Motor neuron (in vitro differentiated cells): ENCODE results near the gene TATDN2. TPM values are rescaled to one million over a fixed set of nuclear protein-coding genes. Genes with fewer than 3 reads are reported as not detected.

Source experiments
- ATAC-seq, 8 experiments: fragments of 200-7000 bp; cut with Tn5 transposase; replicated peaks in 6 of 8; 2 replicates each; pipeline ENCODE4 v1.8.0; 2021; ENCODE audit warnings: mild to moderate bottlenecking in 8 of 8, moderate library complexity in 8 of 8
- H3K27ac ChIP-seq, 2 donors: fragments of 250-450 bp; sonication (Bioruptor Pico); 2 replicates each; pipeline ENCODE4 v1.9.0; 2021; ENCODE audit warnings: antibody characterized with exemption in 2 of 2, mild to moderate bottlenecking in 2 of 2, moderate library complexity in 1 of 2
- H3K4me1 ChIP-seq, 2 donors: fragments of 250-450 bp; sonication (Bioruptor Pico); replicated peaks in 1 of 2; 2 replicates each; pipeline ENCODE4 v1.6.1; 2021; ENCODE audit warnings: antibody characterized with exemption in 2 of 2, mild to moderate bottlenecking in 2 of 2, moderate library complexity in 1 of 2
- H3K4me3 ChIP-seq, 5 donors: fragments of 250-450 bp; sonication (Bioruptor Pico); 2 replicates each; pipeline ENCODE4 v1.9.0; 2021; ENCODE audit warnings: antibody characterized with exemption in 5 of 5, mild to moderate bottlenecking in 5 of 5, moderate library complexity in 4 of 5
- WGBS, 10 experiments: fragments of 450-650 bp; shearing (Covaris generic); methylation state at CpG; one replicate each; pipeline ENCODE4 v1.0.0; 2022; 5-methylcytosine and 5-hydroxymethylcytosine counted together
- in situ Hi-C, 9 experiments: fragments of 400-800 bp; cut with MboI; loops; one replicate each; pipeline ENCODE4 v1.15.0; 2021; ENCODE audit warnings: low sequenced_read_pairs in 9 of 9, low pct_unique_long_range_greater_than_20kb in 2 of 9; ENCODE audit not compliant: unreplicated experiment in 9 of 9
- total RNA-seq, 8 experiments: library from RNA; unstranded; fragments of 300-600 nt; gene quantifications; 2 replicates each; pipeline versions ENCODE4 v1.2.3 to v1.2.4, GENCODE V29; 2022

Gene TATDN2
- total RNA-seq, 8 experiments from 2014 or later, result 14.9 to 37.0 (median 21.9) TPM

DNA sequence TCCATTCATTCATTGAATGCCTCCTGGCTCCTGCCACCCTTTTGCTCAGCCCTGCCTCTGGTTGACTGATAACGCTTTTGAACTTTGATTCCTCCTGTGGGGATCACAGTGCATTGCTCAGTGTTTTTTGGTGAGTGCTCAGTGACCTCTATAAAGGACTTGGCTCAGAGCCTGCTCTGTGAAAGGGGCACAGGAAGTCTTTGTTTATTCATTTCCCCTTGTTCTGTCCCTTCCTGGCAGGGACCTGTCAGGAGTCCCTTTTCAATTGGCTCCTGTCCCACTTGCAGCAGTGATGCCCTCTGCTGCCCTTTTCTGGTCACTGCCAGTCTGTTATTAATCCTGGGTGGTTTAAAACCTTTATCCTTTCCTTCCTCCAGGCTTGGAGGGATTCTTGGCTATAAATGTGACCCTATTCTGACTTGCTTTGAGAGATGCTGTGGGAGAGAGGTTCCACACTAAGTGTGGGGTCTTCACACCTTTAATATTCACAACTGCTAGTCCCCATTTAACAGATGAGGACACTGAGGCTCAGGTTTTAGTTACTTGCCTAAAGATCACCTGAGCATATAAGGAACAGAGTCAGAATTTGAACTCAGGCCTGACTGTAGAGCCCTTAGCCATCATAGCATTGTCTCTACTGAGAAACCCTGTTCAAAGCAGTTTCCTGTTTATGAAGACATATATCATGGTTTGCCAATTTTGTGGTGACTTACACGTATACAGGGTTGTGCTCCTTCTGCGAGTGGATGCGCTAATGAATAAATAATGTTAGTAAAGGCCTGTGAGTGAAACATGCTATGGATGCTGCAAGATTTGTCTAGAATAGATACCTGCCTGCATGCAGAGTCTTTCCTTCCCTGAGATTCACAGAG, 23.2 kb upstream of the TATDN2 start:
- peak; percentile 18 to 92 (median 68) for ATAC-seq
- peaks cover 0 to 2% of the 10 kb centered on the region in 2 donors for H3K4me1 ChIP-seq
- H3K27ac ChIP-seq, result no peak overlapping the region
- no peak overlapping the region for H3K4me3 ChIP-seq
- 20 to 100% (median 92%) methylated on average over 1 to 3 of the region's 4 CpGs; no CpG with 5 or more reads in 2 of the 10 experiments for WGBS, 10 experiments
- in situ Hi-C loops, result no loop called here

DNA sequence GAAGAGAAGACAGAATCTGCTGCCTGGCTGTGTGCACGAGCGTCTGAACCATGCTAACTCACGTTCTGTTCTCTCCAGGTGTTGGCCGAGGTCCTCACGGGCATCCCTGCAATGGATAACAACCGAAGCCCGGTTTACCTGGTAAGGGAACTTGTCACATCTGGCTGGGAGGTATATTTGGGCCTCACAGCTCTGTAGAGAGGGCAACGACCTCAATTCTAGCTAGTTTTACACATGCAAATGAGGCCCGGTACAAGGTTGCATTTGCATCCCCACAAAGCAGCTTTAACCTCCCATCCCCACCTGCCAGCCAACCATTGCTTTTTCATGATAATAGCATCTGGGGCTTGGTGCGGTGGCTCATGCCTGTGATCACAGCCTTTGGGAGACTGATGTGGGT, 22.0 kb upstream of the TATDN2 start:
- no peak overlapping the region for H3K27ac ChIP-seq

DNA sequence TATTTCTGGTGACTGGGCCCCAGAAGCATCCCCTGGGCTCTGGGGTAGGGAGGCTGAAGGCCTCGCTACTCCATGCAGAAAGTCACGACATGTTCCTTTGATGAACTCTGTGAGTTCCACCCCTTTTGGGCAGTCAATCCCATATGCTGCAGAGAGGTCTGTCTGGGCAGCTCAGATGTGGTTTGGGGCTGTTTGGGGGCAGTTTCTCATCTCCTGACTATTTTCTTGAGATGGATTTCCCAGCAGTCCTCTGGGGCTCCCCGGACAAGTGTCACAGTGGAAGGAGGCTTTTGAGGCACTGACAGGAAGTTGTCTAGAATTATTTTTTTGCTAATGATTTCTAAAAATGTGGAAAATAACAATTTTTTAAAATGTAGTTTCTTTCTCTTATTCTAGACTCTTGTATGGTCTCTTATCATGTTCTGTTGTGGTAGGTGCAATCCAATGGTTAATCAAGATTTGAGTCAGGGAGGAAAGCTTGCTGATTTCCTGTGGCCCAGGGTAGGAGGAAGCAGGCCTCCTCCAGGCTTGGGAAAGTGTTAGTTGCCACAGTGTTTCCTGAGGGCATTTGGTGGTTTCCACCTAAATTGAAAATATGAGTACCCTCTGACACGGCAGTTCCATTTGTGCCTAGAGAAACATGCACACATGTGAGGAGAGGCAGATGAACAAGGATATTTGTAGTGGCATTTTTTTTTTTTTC, 19.9 kb upstream of the TATDN2 start:
- ATAC-seq, result no peak
- no peak overlapping the region for H3K27ac ChIP-seq
- 50 to 100% (median 91%) methylated on average over 1 to 4 of the region's 4 CpGs; no CpG with 5 or more reads in 2 of the 10 experiments for WGBS, 10 experiments
- H3K4me3 ChIP-seq, result no peak overlapping the region
- in situ Hi-C loops, result no loop called here
- peaks cover 0 to 2% of the 10 kb centered on the region in 2 donors for H3K4me1 ChIP-seq

More for the DNA sequence above, 22.0 kb upstream of the TATDN2 start:
- in situ Hi-C loops, result no loop called here
- 0 to 73% (median 21%) methylated on average over 1 to 7 of the region's 10 CpGs; no CpG with 5 or more reads in 4 of the 10 experiments for WGBS, 10 experiments
- H3K4me3 ChIP-seq, result no peak overlapping the region
- no peak for ATAC-seq
- peaks cover 0 to 2% of the 10 kb centered on the region in 2 donors for H3K4me1 ChIP-seq

DNA sequence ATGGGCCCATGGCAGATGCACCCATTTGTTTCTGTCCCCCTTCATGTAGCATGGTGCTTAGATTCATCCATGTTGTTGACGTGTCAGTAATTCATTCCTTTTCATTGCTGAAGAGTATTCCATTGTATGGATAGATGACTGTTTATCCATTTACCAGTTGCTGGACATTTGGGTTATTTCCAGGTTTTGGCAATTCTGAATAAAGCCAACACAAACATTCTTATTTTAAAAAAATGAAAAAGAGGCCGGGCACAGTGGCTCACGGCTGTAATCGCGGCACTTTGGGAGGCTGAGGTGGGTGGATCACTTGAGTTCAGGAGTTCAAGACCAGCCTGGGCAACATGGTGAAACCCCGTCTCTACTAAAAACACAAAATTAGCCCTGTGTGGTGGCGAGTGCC, 18.7 kb upstream of the TATDN2 start:
- 33 to 100% (median 88%) methylated on average over 1 to 5 of the region's 7 CpGs; no CpG with 5 or more reads in 1 of the 10 experiments for WGBS, 10 experiments
- no peak for ATAC-seq
- H3K27ac ChIP-seq, result no peak overlapping the region
- peaks cover 0 to 2% of the 10 kb centered on the region in 2 donors for H3K4me1 ChIP-seq
- no peak overlapping the region for H3K4me3 ChIP-seq
- in situ Hi-C loops, result no loop called here

DNA sequence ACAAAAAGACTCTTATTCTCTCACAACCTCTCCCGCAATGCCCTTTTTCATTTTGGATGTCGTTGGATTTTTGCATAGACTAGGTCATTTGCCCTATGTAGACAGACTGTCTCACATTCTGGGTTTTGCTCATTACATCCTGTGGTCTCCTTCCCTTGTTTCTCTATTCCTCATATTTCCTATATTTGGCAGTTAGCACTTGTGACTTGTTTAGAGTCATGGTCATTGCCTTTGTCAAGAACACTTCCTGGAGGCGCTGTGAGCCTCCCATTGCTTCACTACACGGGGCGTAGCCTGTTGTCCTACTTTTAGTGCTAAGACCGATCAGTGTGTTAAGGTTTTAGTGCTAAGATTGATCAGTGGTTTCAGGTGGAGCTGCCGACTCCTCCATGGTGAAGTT, 16.1 kb upstream of the TATDN2 start:
- ATAC-seq, result no peak
- in situ Hi-C loops, result no loop called here

DNA sequence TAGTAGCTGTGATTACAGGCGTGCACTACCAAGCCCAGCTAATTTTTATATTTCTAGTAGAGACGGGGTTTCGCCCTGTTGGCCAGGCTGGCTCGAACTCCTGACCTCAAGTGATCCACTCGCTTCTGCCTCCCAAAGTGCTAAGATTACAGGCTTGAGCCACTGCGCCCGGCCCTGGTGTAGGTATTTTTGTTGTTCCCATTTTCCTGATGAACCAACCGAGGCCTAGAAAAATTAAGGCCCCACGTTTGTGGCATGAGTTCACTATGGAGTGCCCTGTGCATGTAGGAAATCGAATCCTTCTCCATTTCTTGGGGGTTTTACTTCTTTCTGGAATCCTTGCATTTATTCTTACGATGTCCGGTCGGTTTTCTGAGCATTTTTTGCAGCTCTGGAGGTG, 14.3 kb upstream of the TATDN2 start:
- in situ Hi-C loops, result no loop called here
- Histone ChIP-seq H3K4me1 (no peaks in the 10 kb centered on the region), H3K4me3 (no peak overlapping the region), H3K27ac (no peak overlapping the region)
- ATAC-seq, result no peak
- 76 to 100% (median 93%) methylated on average over 6 to 8 of the region's 13 CpGs; no CpG with 5 or more reads in 6 of the 10 experiments for WGBS, 10 experiments

More for the DNA sequence above, 16.1 kb upstream of the TATDN2 start:
- WGBS, 10 experiments, result 77 to 100% (median 89%) methylated on average over 1 to 6 of the region's 7 CpGs; no CpG with 5 or more reads in 1 of the 10 experiments
- H3K4me1 ChIP-seq, result no peaks in the 10 kb centered on the region
- H3K4me3 ChIP-seq, result no peak overlapping the region
- H3K27ac ChIP-seq, result no peak overlapping the region

DNA sequence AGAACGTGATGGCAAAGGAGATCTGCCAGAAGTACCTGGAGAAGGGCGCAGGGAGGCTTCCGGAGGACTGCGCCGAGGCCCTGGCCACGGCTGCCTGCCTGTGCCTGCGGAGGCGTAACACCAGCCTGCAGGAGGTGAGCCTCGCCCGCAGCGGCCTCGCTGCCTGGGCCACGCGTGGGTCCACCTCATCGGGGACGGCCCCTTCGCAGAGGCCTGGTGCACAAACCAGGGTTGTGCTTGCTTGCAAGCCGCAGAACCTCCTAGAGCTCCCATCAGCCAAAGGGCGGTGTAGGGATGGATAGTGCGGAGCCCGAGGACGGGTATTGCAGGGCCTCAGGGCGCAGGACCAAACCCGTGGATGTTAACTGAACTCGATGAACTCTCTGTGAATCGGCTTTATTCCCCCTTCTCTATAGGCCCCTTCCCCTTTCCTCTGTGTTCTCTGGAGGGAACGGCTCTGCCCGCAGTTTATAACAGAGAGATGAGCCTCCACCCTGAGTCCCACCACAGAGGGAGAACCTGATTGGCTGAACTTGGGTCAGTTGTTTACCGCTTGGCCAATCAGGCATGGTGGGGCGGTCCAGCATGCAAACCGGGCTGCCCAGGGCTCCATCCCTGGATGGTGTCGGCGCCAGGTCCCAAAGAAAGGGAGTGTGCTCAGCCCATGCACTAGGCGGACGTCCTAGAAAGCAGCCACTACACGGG, 13.6 kb upstream of the TATDN2 start:
- Histone ChIP-seq H3K4me1 (no peaks in the 10 kb centered on the region), H3K27ac (no peak overlapping the region), H3K4me3 (no peak overlapping the region)
- whole genome bisulfite sequencing, 10 experiments, result 64 to 86% (median 83%) methylated on average over 5 to 21 of the region's 36 CpGs; no CpG with 5 or more reads in 3 of the 10 experiments
- peak in 3 of 8 experiments; percentile 24 to 77 (median 41) for ATAC-seq
- in situ Hi-C loops, result no loop called here

DNA sequence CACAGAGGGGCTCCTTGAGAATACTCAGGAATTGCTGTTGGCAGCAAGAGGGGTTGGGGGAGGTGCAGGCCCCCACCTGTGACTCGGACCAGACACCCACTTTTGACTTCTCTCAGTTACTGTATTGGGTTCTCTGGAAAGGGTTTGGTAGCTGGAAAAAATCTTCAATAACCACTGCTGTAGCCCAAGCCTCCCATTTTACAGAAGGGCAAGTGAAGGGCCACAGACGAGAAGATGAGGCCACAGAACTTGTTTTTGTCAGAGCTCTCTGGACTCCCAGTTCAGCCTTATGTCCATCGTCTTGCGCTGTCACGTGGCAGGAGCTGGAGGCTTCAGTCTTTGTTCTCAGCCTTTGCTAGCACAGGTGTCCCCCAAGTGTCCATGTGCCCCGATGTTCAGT, 12.7 kb upstream of the TATDN2 start:
- Histone ChIP-seq H3K4me1 (no peaks in the 10 kb centered on the region), H3K4me3 (no peak overlapping the region), H3K27ac (no peak overlapping the region)
- WGBS, 10 experiments, result 30 to 100% (median 92%) methylated on average over 1 to 4 of the region's 6 CpGs; no CpG with 5 or more reads in 3 of the 10 experiments
- in situ Hi-C loops, result no loop called here
- no peak for ATAC-seq

DNA sequence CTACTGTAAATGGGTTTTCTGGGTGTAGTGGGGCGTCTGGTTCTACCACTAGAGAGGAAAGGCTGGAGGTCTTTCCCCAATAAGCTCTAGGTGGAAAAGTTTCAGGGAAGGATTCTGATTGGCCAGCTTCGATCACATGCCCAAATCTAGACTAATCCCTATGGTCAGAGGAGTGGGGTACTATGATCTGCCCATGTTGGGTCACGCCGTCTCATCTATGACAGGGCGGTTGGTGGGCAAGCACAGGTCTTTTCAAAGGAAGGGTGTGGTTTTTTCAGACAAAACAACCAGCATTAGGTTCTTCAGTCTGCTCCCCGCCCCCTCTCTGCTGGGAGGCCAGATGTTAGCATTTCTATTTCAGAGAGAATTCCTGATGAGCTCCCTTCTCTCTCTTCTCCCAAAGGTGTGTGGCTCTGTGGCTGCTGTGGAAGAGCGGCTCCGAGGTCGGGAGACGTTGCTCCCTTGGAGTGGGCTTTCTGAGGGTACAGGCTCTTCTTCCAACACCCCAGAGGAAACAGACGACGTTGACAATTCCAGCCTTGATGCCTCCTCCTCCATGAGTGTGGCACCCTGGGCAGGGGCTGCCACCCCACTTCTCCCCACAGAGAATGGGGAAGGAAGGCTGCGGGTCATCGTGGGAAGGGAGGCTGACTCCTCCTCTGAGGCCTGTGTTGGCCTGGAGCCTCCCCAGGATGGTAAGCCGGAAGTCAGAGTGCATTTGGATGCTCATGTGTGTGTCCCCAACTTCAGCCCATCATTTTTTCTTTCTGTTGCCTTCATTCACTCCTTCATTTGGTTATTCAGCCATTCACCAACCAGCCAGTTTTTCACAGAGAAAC, 9.7 kb upstream of the TATDN2 start:
- no peak overlapping the region for H3K27ac ChIP-seq
- H3K4me3 ChIP-seq, result no peak overlapping the region
- no peaks in the 10 kb centered on the region for H3K4me1 ChIP-seq
- ATAC-seq, result peak in 1 of 8 experiments; percentile 57
- in situ Hi-C loops, result no loop called here
- 71 to 100% (median 80%) methylated on average over 1 to 8 of the region's 15 CpGs; no CpG with 5 or more reads in 3 of the 10 experiments for WGBS, 10 experiments

DNA sequence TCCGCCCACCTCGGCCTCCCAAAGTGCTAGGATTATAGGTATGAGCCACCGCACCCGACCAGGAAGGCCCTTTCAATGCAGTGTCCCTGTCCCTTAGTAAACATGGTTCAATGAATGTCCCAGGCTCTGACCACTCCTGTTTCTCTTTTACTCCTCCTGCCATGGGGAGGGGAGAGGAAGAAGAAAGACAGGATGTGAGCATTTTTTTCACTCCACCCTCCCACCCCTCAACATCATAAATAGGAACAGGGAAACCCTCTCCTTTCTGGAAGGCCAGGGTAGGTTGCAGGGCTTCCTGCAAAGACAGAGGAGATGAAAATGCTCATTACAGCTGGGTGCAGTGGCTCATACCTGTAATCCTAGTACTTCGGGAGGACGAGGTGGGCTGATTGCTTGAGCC, 7.5 kb upstream of the TATDN2 start:
- no peak for ATAC-seq
- Histone ChIP-seq H3K4me3 (no peak overlapping the region), H3K4me1 (no peaks in the 10 kb centered on the region), H3K27ac (no peak overlapping the region)
- in situ Hi-C loops, result no loop called here
- WGBS, 10 experiments, result 90 to 100% (median 91%) methylated on average over 2 to 4 of the region's 6 CpGs; no CpG with 5 or more reads in 7 of the 10 experiments

DNA sequence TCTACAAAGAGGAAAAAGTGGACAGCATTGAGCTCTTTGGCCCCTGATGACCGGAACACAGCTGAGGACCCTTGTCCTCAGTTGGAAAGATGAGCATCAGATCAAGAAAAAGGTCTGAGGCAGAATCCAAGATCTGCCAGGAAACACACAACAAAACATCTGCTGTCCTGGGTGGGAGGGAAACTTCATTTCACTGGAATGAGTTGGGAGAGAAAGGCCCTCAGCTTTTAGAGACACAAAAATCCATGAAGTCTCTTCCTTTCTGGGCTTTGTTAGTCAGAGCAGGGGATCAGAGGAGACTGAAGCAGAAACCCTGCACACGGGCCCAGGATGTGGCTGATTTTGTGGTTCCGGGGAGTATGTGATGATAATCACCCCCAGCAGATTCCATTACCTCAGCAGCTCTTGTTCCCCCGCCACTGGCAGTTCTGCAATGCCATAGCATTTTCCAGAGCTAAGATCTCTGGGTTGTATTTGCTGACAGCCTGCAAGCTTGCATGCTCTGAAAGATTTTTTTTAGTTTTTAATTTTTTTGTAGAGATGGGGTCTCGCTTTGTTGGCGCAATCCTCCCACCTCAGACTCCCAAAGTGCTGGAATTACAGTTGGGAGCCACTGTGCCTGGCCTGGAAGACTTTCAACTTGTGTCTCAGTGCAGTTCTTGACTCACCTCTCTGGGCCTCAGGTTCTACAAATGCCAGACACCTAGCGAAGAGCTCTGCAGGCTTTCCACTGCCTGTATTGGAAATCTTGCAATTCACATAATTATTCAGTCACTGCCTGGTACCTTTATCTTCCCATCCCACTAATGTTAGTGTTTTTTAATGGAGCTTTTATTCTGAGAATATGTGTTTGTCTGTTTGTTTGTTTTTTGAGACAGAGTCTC, 5.8 kb upstream of the TATDN2 start:
- ATAC-seq, result no peak
- Histone ChIP-seq H3K4me3 (no peak overlapping the region), H3K4me1 (no peaks in the 10 kb centered on the region), H3K27ac (no peak overlapping the region)
- 68 to 100% (median 91%) methylated on average over 1 to 5 of the region's 7 CpGs; no CpG with 5 or more reads in 3 of the 10 experiments for WGBS, 10 experiments
- in situ Hi-C loops, result no loop called here
